IPS-NIHi11 (cell line): ENCODE results near the gene MCEMP1.

ENCODE experiments used
- DNase-seq: peaks from one replicate; pipeline ENCODE4 v3.0.0; 2012; ENCODE audit warnings: mixed read lengths, low spot score

MCEMP1 gene

GRCh38 chr19:7643629-7644549 lies 33.0 kb upstream of the MCEMP1 start:
- DNase-seq = peak; percentile 64

GRCh38 chr19:7644550-7644877 lies 32.4 kb upstream of the MCEMP1 start:
- DNase-seq = no peak

- no peak for DNase-seq
These were observed 31.7 kb upstream of the MCEMP1 start for GRCh38 chr19:7645163-7645562.

- no peak for DNase-seq
These were observed 31.0 kb upstream of the MCEMP1 start for GRCh38 chr19:7645656-7646425.

- DNase-seq = no peak
These were observed 30.5 kb upstream of the MCEMP1 start for GRCh38 chr19:7646426-7646700.

GRCh38 chr19:7647156-7647555 lies 29.7 kb upstream of the MCEMP1 start:
- DNase-seq = no peak

- no peak for DNase-seq
These were observed 28.4 kb upstream of the MCEMP1 start for GRCh38 chr19:7648265-7649014.

- no peak for DNase-seq
These were observed 26.7 kb upstream of the MCEMP1 start for GRCh38 chr19:7650148-7650547.

GRCh38 chr19:7652061-7652641 lies 24.7 kb upstream of the MCEMP1 start:
- DNase-seq = peak; percentile 91

- no peak for DNase-seq
These were observed 22.5 kb upstream of the MCEMP1 start for GRCh38 chr19:7654401-7654800.

- no peak for DNase-seq
These were observed 21.3 kb upstream of the MCEMP1 start for GRCh38 chr19:7655581-7655980.

GRCh38 chr19:7657131-7657751 lies 19.6 kb upstream of the MCEMP1 start:
- DNase-seq = no peak

GRCh38 chr19:7658219-7658686 lies 18.6 kb upstream of the MCEMP1 start:
- peak; percentile 64 for DNase-seq

GRCh38 chr19:7661744-7662538 lies 14.9 kb upstream of the MCEMP1 start:
- DNase-seq = no peak

- DNase-seq = no peak
These were observed 14.2 kb upstream of the MCEMP1 start for GRCh38 chr19:7662657-7663056.

- no peak for DNase-seq
These were observed 13.2 kb upstream of the MCEMP1 start for GRCh38 chr19:7663706-7664105.

GRCh38 chr19:7665076-7665475 lies 11.8 kb upstream of the MCEMP1 start:
- DNase-seq = no peak

- no peak for DNase-seq
These were observed 8.0 kb upstream of the MCEMP1 start, which contains the start of gene RETN for GRCh38 chr19:7668842-7669241. TSS of gene RETN (plus strand) at chr19:7669049. CDS start at chr19:7669327, 278 bp downstream.

- no peak for DNase-seq
These were observed 7.2 kb upstream of the MCEMP1 start for GRCh38 chr19:7669641-7670040.

GRCh38 chr19:7670150-7670783 lies 6.6 kb upstream of the MCEMP1 start:
- peak; percentile 86 for DNase-seq
